ENCODE data around the gene ATP9B.
A peak's percentile ranks its signal among the peaks of the same experiment; 100 is the strongest.

ATP9B gene

DNA sequence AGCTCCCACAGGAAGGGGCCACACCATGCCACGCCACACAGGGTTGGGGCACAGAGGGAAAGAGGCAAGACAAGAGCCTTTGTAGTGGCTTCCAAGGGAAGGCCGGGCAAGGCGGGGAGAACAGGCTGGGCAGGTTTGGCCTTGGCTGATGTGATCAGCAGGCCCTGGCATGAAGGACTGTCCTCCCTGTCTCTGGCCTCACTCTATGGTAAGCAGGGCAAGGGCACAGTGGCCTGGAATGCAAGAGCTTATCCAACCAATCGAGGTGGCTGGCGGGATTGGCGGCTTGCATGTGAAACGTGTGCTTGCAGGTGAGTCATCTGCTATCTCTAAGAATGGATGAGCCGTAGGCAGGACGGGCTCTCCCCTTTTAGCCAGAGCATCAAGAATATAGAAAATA lies 6.4 kb upstream of the ATP9B start:
- DNase-seq (ENCODE audit: low spot score) = peak; percentile 77
- Histone ChIP-seq H3K27ac (ENCODE audit: poor library complexity, severe bottlenecking) (no peak overlapping the region), H3K4me3 (ENCODE audit: severe bottlenecking) (no peak overlapping the region), H3K27me3 (ENCODE audit: insufficient read depth, poor library complexity, severe bottlenecking) (no peaks in the 10 kb centered on the region), H3K36me3 (ENCODE audit: low read depth) (no peaks in the 10 kb centered on the region), H3K4me1 (ENCODE audit: insufficient read depth, poor library complexity, severe bottlenecking) (peaks cover 11% of the 10 kb centered on the region), H3K9me3 (ENCODE audit: severe bottlenecking) (no peaks in the 10 kb centered on the region)
- TF ChIP-seq, protein P1, sequence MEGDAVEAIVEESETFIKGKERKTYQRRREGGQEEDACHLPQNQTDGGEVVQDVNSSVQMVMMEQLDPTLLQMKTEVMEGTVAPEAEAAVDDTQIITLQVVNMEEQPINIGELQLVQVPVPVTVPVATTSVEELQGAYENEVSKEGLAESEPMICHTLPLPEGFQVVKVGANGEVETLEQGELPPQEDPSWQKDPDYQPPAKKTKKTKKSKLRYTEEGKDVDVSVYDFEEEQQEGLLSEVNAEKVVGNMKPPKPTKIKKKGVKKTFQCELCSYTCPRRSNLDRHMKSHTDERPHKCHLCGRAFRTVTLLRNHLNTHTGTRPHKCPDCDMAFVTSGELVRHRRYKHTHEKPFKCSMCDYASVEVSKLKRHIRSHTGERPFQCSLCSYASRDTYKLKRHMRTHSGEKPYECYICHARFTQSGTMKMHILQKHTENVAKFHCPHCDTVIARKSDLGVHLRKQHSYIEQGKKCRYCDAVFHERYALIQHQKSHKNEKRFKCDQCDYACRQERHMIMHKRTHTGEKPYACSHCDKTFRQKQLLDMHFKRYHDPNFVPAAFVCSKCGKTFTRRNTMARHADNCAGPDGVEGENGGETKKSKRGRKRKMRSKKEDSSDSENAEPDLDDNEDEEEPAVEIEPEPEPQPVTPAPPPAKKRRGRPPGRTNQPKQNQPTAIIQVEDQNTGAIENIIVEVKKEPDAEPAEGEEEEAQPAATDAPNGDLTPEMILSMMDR (IDR thresholded peaks at IDR 0.05; ENCODE audit: poor library complexity, severe bottlenecking) = no peak
- peak; percentile 87 for ATAC-seq (ENCODE audit: low read depth)

DNA sequence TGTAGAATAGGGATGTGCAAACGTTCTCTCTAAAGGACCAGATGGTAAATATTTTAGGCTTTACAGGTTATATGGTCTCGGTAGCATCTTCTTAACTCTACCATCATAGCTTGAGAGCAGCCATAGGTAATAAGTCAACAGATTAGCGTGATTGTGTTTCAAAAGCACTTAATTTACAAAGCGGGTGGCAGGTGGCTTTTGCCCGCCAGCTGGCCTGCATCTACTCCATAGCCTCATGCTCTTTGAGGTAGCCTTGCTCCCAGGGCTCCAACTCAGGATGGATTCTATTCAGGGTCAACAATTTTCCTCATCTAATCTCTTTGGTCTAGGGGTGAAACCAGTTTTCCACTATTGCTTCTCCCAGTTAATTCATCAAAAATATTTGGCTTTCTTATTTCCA lies 5.0 kb upstream of the ATP9B start:
- ATAC-seq (ENCODE audit: low read depth) = no peak

DNA sequence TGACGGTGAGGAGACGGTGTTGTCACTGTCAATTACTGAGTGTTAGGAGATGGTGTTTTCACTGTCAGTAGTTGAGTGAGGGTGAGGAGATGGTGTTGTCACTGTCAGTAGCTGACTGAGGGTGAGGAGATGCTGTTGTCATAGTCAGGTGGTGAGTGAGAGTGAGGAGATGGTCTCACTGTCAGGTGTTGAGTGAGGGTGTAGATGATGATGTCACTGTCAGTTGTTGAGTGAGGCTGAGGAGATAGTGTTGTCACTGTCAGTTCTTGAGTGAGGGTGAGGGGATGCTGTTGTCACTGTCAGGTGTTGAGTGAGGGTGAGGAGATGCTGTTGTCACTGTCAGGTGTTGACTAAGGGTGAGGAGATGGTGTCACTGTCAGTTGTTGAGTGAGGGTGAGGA lies 3.4 kb upstream of the ATP9B start:
- ATAC-seq (ENCODE audit: low read depth) (no peak), DNase-seq (ENCODE audit: low spot score) (no peak)
- H3K36me3 ChIP-seq (ENCODE audit: low read depth) = no peaks in the 10 kb centered on the region
- H3K4me1 ChIP-seq (ENCODE audit: insufficient read depth, poor library complexity, severe bottlenecking) = peaks cover 24% of the 10 kb centered on the region
- H3K27me3 ChIP-seq (ENCODE audit: insufficient read depth, poor library complexity, severe bottlenecking) = no peaks in the 10 kb centered on the region
- TF ChIP-seq, protein P1 (IDR thresholded peaks at IDR 0.05; ENCODE audit: poor library complexity, severe bottlenecking) = no peak
- H3K4me3 ChIP-seq (ENCODE audit: severe bottlenecking) = no peak overlapping the region
- H3K9me3 ChIP-seq (ENCODE audit: severe bottlenecking) = no peaks in the 10 kb centered on the region
- no peak overlapping the region for H3K27ac ChIP-seq (ENCODE audit: poor library complexity, severe bottlenecking)

More for the DNA sequence above, 5.0 kb upstream of the ATP9B start:
- Histone ChIP-seq H3K9me3 (ENCODE audit: severe bottlenecking) (no peaks in the 10 kb centered on the region), H3K4me1 (ENCODE audit: insufficient read depth, poor library complexity, severe bottlenecking) (peaks cover 17% of the 10 kb centered on the region), H3K27ac (ENCODE audit: poor library complexity, severe bottlenecking) (no peak overlapping the region), H3K36me3 (ENCODE audit: low read depth) (no peaks in the 10 kb centered on the region), H3K27me3 (ENCODE audit: insufficient read depth, poor library complexity, severe bottlenecking) (no peaks in the 10 kb centered on the region), H3K4me3 (ENCODE audit: severe bottlenecking) (no peak overlapping the region)
- TF ChIP-seq, protein P1 (IDR thresholded peaks at IDR 0.05; ENCODE audit: poor library complexity, severe bottlenecking) = no peak
- no peak for DNase-seq (ENCODE audit: low spot score)

DNA sequence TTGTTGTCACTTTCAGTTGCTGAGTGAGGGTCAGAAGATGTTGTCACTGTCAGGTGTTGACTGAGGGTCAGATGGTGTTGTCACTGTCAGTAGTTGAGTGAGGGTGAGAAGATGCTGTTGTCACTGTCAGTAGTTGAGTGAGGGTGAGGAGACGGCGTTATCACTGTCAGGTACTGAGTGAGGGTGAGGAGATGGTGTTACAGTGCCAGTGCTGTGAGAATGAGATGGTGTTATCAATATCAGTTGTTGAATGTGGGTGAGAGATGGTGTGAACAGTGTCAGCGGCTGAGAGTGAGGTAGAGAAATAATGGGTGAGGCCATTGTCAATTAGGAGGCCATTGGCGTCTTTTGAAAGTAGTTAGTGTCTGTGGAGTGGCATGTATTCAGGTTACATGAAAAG lies 1.6 kb upstream of the ATP9B start:
- TF ChIP-seq, protein P1 (IDR thresholded peaks at IDR 0.05; ENCODE audit: poor library complexity, severe bottlenecking) = no peak
- peaks cover 22% of the 10 kb centered on the region for H3K4me1 ChIP-seq (ENCODE audit: insufficient read depth, poor library complexity, severe bottlenecking)
- no peak for ATAC-seq (ENCODE audit: low read depth)
- H3K36me3 ChIP-seq (ENCODE audit: low read depth) = no peaks in the 10 kb centered on the region
- no peak for DNase-seq (ENCODE audit: low spot score)
- H3K27ac ChIP-seq (ENCODE audit: poor library complexity, severe bottlenecking) = no peak overlapping the region
- no peak overlapping the region for H3K4me3 ChIP-seq (ENCODE audit: severe bottlenecking)
- no peaks in the 10 kb centered on the region for H3K9me3 ChIP-seq (ENCODE audit: severe bottlenecking)
- H3K27me3 ChIP-seq (ENCODE audit: insufficient read depth, poor library complexity, severe bottlenecking) = no peaks in the 10 kb centered on the region

DNA sequence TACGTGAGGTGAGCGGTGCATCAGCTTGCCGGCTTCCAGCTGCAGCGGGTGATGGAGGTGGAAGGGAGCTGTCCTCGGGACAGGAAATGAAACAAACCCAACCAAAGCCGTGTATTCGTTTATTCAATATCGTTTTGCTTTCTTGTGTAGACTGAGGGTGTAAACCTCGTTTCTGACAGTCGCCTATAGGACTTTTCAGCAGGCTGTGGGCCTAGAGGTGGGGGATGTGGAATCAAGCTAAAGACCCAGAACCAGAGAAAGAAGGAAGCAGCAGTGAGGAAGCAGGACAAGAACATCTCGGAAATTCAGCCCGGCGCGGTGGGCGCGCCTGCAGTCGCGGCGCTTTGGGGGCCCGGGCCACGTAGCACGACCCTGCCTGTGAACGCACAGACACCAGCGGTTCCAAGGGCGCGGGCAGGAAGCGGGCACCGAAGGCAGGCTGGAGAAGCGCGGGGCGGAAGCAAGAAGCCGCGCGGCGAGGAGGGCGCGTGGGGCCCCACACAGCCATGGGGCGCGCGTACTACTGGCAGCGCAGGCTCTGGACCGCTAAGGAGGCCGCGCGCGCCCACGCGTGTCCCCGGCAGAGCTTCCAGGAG lies 755 bp upstream of the ATP9B start:
- Histone ChIP-seq H3K36me3 (ENCODE audit: low read depth) (no peaks in the 10 kb centered on the region), H3K27ac (ENCODE audit: poor library complexity, severe bottlenecking) (peak overlapping the region; percentile 39), H3K4me1 (ENCODE audit: insufficient read depth, poor library complexity, severe bottlenecking) (peaks cover 14% of the 10 kb centered on the region), H3K27me3 (ENCODE audit: insufficient read depth, poor library complexity, severe bottlenecking) (no peaks in the 10 kb centered on the region), H3K4me3 (ENCODE audit: severe bottlenecking) (peak overlapping the region; percentile 79), H3K9me3 (ENCODE audit: severe bottlenecking) (no peaks in the 10 kb centered on the region)
- TF ChIP-seq, protein P1 (IDR thresholded peaks at IDR 0.05; ENCODE audit: poor library complexity, severe bottlenecking) = no peak
- DNase-seq (ENCODE audit: low spot score) (no peak), ATAC-seq (ENCODE audit: low read depth) (peak; percentile 37)
